ENCODE results near the gene JTB. TPM values are rescaled to one million over a fixed set of nuclear protein-coding genes. Genes with fewer than 3 reads are reported as not detected.

The JTB gene
- total RNA-seq, 2 donors from 2014 or later, result 168 to 248 TPM

DNA sequence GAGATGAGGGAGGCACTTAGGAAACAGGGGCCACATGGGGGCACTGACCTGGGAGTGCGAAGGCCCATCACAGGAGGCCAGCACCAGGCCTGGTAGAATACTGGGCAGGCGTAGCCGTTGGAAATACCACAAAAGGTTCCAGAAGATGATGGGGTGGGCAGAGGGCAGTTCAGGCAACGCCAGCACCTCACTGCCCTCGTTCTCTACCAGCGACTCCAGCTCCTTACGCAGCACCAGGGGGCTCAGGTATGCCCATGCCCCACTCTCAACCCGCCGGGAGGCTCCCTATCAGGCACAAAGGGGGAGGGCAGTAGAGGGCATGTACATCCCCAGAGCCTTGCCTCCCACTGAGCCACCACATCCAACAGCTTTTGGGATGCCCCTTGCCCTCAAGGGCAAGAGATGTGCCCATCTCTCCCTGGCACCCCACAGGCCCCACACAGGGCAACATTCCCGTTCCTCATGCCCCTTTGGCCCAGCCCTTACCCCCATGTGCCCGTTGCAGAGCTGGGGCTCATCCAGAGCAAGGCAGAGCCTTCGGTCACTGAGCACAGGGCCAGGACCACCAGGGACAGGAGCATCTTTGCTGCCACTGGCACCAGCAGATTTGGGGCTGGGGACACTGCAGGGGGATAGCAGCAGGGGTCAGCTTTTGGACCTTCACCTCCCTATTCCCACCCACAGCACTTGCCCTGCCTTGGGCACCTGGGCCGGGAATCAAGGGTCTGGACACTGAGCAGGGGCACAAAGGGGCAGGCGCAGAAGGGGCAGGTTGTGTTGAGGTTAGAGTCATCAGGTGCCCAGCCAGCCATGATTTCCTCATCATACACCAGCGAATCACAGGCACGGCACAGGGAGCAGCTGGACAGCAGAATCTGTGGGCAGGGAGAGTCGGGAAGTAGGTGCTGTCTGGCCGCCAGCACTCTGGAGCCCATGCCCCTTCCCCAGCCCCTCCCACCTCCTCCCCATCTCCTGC, 45.0 kb downstream of the JTB start:
- TF ChIP-seq, protein P1, sequence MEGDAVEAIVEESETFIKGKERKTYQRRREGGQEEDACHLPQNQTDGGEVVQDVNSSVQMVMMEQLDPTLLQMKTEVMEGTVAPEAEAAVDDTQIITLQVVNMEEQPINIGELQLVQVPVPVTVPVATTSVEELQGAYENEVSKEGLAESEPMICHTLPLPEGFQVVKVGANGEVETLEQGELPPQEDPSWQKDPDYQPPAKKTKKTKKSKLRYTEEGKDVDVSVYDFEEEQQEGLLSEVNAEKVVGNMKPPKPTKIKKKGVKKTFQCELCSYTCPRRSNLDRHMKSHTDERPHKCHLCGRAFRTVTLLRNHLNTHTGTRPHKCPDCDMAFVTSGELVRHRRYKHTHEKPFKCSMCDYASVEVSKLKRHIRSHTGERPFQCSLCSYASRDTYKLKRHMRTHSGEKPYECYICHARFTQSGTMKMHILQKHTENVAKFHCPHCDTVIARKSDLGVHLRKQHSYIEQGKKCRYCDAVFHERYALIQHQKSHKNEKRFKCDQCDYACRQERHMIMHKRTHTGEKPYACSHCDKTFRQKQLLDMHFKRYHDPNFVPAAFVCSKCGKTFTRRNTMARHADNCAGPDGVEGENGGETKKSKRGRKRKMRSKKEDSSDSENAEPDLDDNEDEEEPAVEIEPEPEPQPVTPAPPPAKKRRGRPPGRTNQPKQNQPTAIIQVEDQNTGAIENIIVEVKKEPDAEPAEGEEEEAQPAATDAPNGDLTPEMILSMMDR (IDR thresholded peaks at IDR 0.05), result no peak

DNA sequence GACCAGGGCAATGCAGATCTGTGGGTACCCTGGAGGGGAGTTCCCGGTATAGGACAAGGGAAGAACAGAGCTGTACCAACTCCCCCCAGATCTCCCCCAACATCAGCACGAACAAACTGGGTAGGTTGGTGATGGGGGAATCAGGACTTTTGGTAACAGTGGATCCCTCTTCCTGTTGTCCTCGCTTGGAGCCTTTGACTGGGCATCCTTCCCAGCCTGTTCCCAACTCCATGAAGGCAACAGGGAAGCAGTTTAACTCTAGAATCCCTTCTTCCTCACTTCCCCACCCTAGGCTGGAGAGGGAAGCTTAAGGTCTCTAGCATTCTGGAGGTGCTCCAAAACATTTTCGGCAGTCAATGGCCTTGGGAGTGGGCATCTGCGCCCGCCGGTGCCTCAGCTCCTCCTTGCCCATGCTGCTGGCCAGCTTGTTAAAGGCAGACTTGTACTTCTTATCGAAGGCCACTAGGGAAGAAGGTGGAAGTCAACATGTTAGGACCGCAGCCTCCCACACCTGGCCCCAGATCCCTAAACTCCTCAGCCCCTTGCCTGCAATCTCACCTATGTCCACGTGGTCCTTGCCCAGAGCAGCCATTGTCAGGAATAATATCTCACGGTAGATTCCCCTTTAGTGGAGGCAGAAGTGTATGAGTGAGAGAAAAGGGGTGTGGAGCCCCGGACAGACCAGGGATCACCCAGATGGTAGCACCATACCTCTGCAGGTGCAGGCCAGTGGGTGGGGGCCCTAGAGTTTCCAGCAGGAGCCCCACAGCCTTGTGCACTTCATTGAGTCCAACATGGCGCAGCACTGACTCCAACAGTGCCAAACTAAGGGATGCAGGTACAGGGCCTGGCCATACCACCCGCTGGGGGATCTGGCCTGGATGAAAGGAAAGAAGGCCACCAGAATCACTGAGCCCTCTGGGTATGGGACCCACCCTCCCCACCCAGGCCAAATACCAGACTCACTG, 47.2 kb downstream of the JTB start:
- TF ChIP-seq, protein P1 (IDR thresholded peaks at IDR 0.05), result no peak
- Histone ChIP-seq H3K4me1 (peaks cover 0 to 10% of the 10 kb centered on the region in 2 donors), H3K4me3 (no peak overlapping the region), H3K27me3 (no peaks in the 10 kb centered on the region), H3K9me3 (no peaks in the 10 kb centered on the region), H3K36me3 (peaks cover 46% of the 10 kb centered on the region), H3K27ac (no peak overlapping the region)
- DNase-seq (ENCODE audit: low spot score), result no peak

More for the DNA sequence above, 45.0 kb downstream of the JTB start:
- Histone ChIP-seq H3K4me1 (peaks cover 0 to 10% of the 10 kb centered on the region in 2 donors), H3K36me3 (peaks cover 67% of the 10 kb centered on the region), H3K27me3 (no peaks in the 10 kb centered on the region), H3K9me3 (no peaks in the 10 kb centered on the region), H3K4me3 (no peak overlapping the region), H3K27ac (no peak overlapping the region)
- DNase-seq (ENCODE audit: low spot score), result no peak

DNA sequence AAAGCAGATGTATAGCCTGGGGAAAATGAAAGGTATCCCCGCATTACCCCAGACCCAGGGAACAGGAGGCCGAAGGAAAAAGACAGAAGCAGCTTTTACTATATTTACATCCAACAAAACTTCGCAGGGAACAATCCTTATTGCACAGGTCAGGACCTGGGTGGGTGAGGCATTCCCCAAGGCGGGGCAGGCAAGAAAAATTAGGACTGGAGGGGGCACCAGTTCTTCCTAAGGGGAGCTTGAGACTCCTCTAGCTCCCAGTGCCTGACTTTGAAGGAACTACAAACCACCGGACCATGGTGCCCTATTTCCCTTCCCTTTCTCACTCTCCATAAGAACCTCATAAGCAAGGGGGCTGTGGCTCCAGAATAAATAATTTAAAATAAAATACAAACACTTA, 48.0 kb downstream of the JTB start:
- no peaks in the 10 kb centered on the region for H3K27me3 ChIP-seq
- no peak overlapping the region for H3K27ac ChIP-seq
- H3K9me3 ChIP-seq, result no peaks in the 10 kb centered on the region
- H3K4me3 ChIP-seq, result no peak overlapping the region
- no peak for DNase-seq (ENCODE audit: low spot score)
- peaks cover 37% of the 10 kb centered on the region for H3K36me3 ChIP-seq
- TF ChIP-seq, protein P1 (IDR thresholded peaks at IDR 0.05), result no peak
- peaks cover 0 to 10% of the 10 kb centered on the region in 2 donors for H3K4me1 ChIP-seq

DNA sequence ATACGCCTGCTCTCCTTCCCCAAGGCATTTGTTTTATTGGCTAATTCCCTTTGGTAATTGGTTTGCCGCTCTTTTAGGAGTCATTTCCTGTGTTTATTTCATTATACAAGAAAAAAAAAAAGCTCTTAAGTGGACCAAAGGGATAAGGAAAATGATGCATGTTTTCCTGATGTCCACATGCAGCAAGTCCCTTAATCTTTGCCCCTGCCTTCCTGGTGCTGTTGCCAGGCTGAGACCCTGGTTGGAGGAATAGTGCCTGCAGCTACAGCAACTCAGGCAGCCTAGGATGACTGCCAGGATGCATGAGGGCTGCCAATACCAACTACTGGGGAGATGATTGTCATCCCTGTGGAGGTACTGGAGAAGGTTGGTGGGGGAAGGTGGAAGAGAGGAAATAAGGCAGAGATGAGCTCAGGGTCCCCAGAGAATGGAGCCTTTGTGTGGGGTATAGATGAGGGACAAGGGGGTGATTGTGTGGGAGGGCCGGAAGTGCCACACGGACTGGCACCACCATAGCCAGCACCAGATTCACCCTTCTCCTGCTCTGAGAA, 48.6 kb downstream of the JTB start:
- Histone ChIP-seq H3K4me3 (no peak overlapping the region), H3K27ac (no peak overlapping the region), H3K36me3 (peaks cover 32% of the 10 kb centered on the region), H3K9me3 (no peaks in the 10 kb centered on the region), H3K4me1 (peaks cover 0 to 12% of the 10 kb centered on the region in 2 donors), H3K27me3 (no peaks in the 10 kb centered on the region)
- TF ChIP-seq, protein P1 (IDR thresholded peaks at IDR 0.05), result no peak
- no peak for DNase-seq (ENCODE audit: low spot score)

DNA sequence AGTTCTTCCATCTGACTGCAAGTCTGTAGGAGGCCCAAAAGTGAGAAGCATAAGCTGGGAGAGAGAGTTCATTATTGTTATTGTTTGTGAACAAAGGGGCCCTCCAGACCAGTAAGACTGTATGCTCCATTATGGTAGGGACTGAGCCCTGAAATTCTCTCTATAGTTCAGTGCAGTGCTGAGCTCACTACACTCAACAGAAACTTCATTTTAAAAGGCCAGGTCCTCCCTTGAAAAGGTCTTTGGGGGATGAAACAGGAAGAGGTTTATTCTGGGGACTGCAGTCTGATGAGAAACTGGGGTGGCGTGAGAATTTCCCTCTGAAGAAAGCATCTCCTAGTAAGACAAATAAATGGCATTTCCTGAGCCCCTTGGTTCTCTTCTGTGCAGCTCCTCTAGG, 49.2 kb downstream of the JTB start:
- Histone ChIP-seq H3K4me1 (peaks cover 0 to 17% of the 10 kb centered on the region in 2 donors), H3K9me3 (no peaks in the 10 kb centered on the region), H3K4me3 (no peak overlapping the region), H3K27me3 (no peaks in the 10 kb centered on the region), H3K36me3 (peaks cover 25% of the 10 kb centered on the region), H3K27ac (no peak overlapping the region)
- TF ChIP-seq, protein P1 (IDR thresholded peaks at IDR 0.05), result no peak
- no peak for DNase-seq (ENCODE audit: low spot score)
